LNCaP clone FGC (cell line): ENCODE results near the gene SV2B.
A peak's percentile ranks its signal among the peaks of the same experiment; 100 is the strongest.

ENCODE experiments used
- DNase-seq: peaks from one replicate; pipeline ENCODE4 v3.0.0-alpha.2; 2011; ENCODE audit warnings: low read depth
- H3K4me3 ChIP-seq: 2 replicates; pipeline ENCODE4 v1.5.1; 2011; ENCODE audit warnings: mild to moderate bottlenecking, low read depth, low read length, control low read depth
- CTCF ChIP-seq: IDR thresholded peaks from 2 replicates; pipeline ENCODE4 v1.5.1; 2012; ENCODE audit warnings: mild to moderate bottlenecking; ENCODE audit not compliant: control insufficient read depth, insufficient read depth; ENCODE audit errors: extremely low read depth

The SV2B gene

GRCh38 chr15:91259077-91259476 is 159.0 kb downstream of the SV2B start:
- no peak overlapping the region for H3K4me3 ChIP-seq
- no peak for DNase-seq
- TF ChIP-seq CTCF = no peak

GRCh38 chr15:91261345-91261744 is 161.3 kb downstream of the SV2B start:
- peak; percentile 86 for DNase-seq
- no peak overlapping the region for H3K4me3 ChIP-seq
- TF ChIP-seq CTCF = no peak

GRCh38 chr15:91263632-91264531 is 163.8 kb downstream of the SV2B start:
- DNase-seq = no peak
- no peak for TF ChIP-seq CTCF
- no peak overlapping the region for H3K4me3 ChIP-seq

GRCh38 chr15:91264651-91265351 is 164.7 kb downstream of the SV2B start:
- H3K4me3 ChIP-seq = no peak overlapping the region
- no peak for DNase-seq
- no peak for TF ChIP-seq CTCF

- DNase-seq = no peak
- no peak for TF ChIP-seq CTCF
- H3K4me3 ChIP-seq = no peak overlapping the region
These were observed 165.4 kb downstream of the SV2B start for GRCh38 chr15:91265416-91265940.

- H3K4me3 ChIP-seq = no peak overlapping the region
- no peak for DNase-seq
- peak; percentile 12; the same call in 1 of the 2 replicates for TF ChIP-seq CTCF
These were observed 168.5 kb downstream of the SV2B start for GRCh38 chr15:91268510-91268909.

GRCh38 chr15:91270747-91271146 is 170.7 kb downstream of the SV2B start:
- no peak overlapping the region for H3K4me3 ChIP-seq
- no peak for DNase-seq
- no peak for TF ChIP-seq CTCF
